ENCODE measurements around the gene DMAC2. TPM values are rescaled to one million over a fixed set of nuclear protein-coding genes. Genes with fewer than 3 reads are reported as not detected.

DMAC2 gene
- total and polyA plus RNA-seq, 2 experiments from 2014 or later, result 77.2 to 86.5 TPM

GRCh38 chr19:41421314-41421713, 18.4 kb downstream of the DMAC2 start:
- H2AFZ ChIP-seq, result no peak overlapping the region
- H3K4me1 ChIP-seq (ENCODE audit: insufficient read depth), result no peaks in the 10 kb centered on the region
- no peaks in the 10 kb centered on the region for H3K79me2 ChIP-seq (replicated peaks; ENCODE audit: insufficient read depth)
- H3K9me3 Mint-ChIP-seq, result no peaks in the 10 kb centered on the region
- H3K4me1 Mint-ChIP-seq, result no peaks in the 10 kb centered on the region
- peaks cover 2% of the 10 kb centered on the region; the same call in 1 of the 2 replicates for H3F3A ChIP-seq (replicated peaks; ENCODE audit: low read depth)
- H3K36me3 Mint-ChIP-seq (ENCODE audit: low read depth), result peaks cover 30% of the 10 kb centered on the region
- ATAC-seq, result no peak
- H3K27ac ChIP-seq (ENCODE audit: low read depth), result no peak overlapping the region
- no peaks in the 10 kb centered on the region for H3K36me3 ChIP-seq (ENCODE audit: insufficient read depth)
- no peaks in the 10 kb centered on the region for H3K27me3 ChIP-seq (ENCODE audit: insufficient read depth)
- no peaks in the 10 kb centered on the region for H4K20me1 ChIP-seq (replicated peaks; ENCODE audit: insufficient read depth)
- H3K27ac Mint-ChIP-seq, result no peak overlapping the region
- no peak overlapping the region for H3K4me3 ChIP-seq
- TF ChIP-seq REST (IDR thresholded peaks at IDR 0.05; ENCODE audit: unreplicated experiment), result no peak
- no peak for TF ChIP-seq ZNF114 (CRISPR knock-in tag; IDR thresholded peaks at IDR 0.05)
- TF ChIP-seq CTCF (conservative IDR thresholded peaks at IDR 0.05; ENCODE audit: low read depth in 2 of 2), result no peak
- TF ChIP-seq ETS1 (IDR thresholded peaks at IDR 0.05), result no peak
- no peak for TF ChIP-seq EZH2phosphoT487 (IDR thresholded peaks at IDR 0.05; ENCODE audit: unreplicated experiment)
- TF ChIP-seq ZNF331 (CRISPR knock-in tag; IDR thresholded peaks at IDR 0.05; ENCODE audit: low read depth), result no peak
- no peak for TF ChIP-seq POLR2AphosphoS5 (IDR thresholded peaks at IDR 0.05; ENCODE audit: low read depth)
- no peak for TF ChIP-seq CREB1 (CRISPR knock-in tag; IDR thresholded peaks at IDR 0.05; ENCODE audit: low read depth)
- TF ChIP-seq JUNB (IDR thresholded peaks at IDR 0.05; ENCODE audit: unreplicated experiment), result no peak
- TF ChIP-seq STAT1 (IDR thresholded peaks at IDR 0.05; ENCODE audit: unreplicated experiment), result no peak
- TF ChIP-seq EZH2 (IDR thresholded peaks at IDR 0.05; ENCODE audit: low read depth, unreplicated experiment), result no peak
- no peak for TF ChIP-seq ZNF462 (CRISPR knock-in tag; IDR thresholded peaks at IDR 0.05)
- H3K27me3 Mint-ChIP-seq (ENCODE audit: insufficient read depth, low read depth, poor library complexity), result peaks cover 2% of the 10 kb centered on the region
- DNase-seq (ENCODE audit: low spot score), result no peak
- no peak overlapping the region for H3K4me2 ChIP-seq
- H3K4me3 Mint-ChIP-seq, result no peak overlapping the region
- H3K9me2 ChIP-seq (ENCODE audit: insufficient read depth), result no peaks in the 10 kb centered on the region
